OCI-LY3 (cell line): ENCODE results near the gene CCDC201.

Experiments
- EZH2phosphoT487 ChIP-seq: fragments of 200-600 bp; shearing (Covaris generic); IDR thresholded peaks from 2 replicates; pipeline ENCODE4 v1.6.1; 2018; ENCODE audit warnings: antibody characterized with exemption, mixed run types, low read depth
- TF ChIP-seq, protein P1 (sequence below): fragments of 200-600, 300-600 bp; sonication (generic); IDR thresholded peaks from 2 replicates; pipeline ENCODE4 v1.5.1; 2014; ENCODE audit warnings: antibody characterized with exemption, low read length, low read depth

DNA sequence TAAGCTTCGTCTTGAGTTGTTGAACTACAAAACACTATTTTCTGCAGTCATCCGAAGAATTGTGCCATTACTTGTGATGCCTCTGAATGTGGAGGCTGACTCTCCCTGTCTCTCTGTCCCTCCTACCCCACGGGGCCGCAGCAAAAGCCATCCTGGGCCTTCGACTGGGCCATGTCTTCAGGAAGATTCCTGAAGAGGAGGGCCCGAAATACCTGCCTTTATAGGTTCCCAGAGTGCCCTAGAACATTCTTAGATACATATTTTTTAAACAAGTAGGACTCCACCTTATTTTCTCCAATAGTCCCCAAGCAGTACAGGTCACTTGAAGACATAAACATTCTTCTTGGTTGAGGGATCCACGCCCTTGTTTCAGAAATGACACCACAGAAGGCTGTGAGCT lies 40.1 kb upstream of the CCDC201 start:
- TF ChIP-seq, protein P1, sequence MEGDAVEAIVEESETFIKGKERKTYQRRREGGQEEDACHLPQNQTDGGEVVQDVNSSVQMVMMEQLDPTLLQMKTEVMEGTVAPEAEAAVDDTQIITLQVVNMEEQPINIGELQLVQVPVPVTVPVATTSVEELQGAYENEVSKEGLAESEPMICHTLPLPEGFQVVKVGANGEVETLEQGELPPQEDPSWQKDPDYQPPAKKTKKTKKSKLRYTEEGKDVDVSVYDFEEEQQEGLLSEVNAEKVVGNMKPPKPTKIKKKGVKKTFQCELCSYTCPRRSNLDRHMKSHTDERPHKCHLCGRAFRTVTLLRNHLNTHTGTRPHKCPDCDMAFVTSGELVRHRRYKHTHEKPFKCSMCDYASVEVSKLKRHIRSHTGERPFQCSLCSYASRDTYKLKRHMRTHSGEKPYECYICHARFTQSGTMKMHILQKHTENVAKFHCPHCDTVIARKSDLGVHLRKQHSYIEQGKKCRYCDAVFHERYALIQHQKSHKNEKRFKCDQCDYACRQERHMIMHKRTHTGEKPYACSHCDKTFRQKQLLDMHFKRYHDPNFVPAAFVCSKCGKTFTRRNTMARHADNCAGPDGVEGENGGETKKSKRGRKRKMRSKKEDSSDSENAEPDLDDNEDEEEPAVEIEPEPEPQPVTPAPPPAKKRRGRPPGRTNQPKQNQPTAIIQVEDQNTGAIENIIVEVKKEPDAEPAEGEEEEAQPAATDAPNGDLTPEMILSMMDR: no peak
- TF ChIP-seq EZH2phosphoT487: no peak
